Cardiac fibroblast (primary cell): Measurements from ENCODE around the gene TRAFD1.

Source experiments
- DNase-seq, 2 donors: peaks; one replicate each; pipeline versions ENCODE4 v3.0.0 to v3.0.0-alpha.2; 2010; ENCODE audit warnings: low read depth in 2 of 2
- H3K4me3 ChIP-seq, 2 donors: replicated peaks in 1 of 2; 1 replicate in 1 of 2; 2 replicates in 1 of 2; pipeline ENCODE4 v1.5.1; 2011; ENCODE audit warnings: low read depth in 2 of 2, low read length in 2 of 2, mild to moderate bottlenecking in 2 of 2, moderate library complexity in 1 of 2
- TF ChIP-seq, protein P1 (sequence below): IDR thresholded peaks from one replicate; pipeline ENCODE4 v1.5.1; 2011; ENCODE audit warnings: low read depth, mild to moderate bottlenecking, low read length, inconsistent platforms

Gene TRAFD1

GRCh38 chr12:112194601-112195247 is 69.4 kb downstream of the TRAFD1 start:
- no peak for DNase-seq
- TF ChIP-seq, protein P1, sequence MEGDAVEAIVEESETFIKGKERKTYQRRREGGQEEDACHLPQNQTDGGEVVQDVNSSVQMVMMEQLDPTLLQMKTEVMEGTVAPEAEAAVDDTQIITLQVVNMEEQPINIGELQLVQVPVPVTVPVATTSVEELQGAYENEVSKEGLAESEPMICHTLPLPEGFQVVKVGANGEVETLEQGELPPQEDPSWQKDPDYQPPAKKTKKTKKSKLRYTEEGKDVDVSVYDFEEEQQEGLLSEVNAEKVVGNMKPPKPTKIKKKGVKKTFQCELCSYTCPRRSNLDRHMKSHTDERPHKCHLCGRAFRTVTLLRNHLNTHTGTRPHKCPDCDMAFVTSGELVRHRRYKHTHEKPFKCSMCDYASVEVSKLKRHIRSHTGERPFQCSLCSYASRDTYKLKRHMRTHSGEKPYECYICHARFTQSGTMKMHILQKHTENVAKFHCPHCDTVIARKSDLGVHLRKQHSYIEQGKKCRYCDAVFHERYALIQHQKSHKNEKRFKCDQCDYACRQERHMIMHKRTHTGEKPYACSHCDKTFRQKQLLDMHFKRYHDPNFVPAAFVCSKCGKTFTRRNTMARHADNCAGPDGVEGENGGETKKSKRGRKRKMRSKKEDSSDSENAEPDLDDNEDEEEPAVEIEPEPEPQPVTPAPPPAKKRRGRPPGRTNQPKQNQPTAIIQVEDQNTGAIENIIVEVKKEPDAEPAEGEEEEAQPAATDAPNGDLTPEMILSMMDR = no peak
- H3K4me3 ChIP-seq = no peak overlapping the region

GRCh38 chr12:112196196-112196875 is 71.0 kb downstream of the TRAFD1 start:
- DNase-seq = no peak
- TF ChIP-seq, protein P1 = no peak
- no peak overlapping the region for H3K4me3 ChIP-seq

GRCh38 chr12:112198120-112198733 is 72.9 kb downstream of the TRAFD1 start:
- H3K4me3 ChIP-seq = no peak overlapping the region
- peak; percentile 71 to 73 for DNase-seq
- TF ChIP-seq, protein P1 = peak; percentile 71

GRCh38 chr12:112199136-112199535 is 73.8 kb downstream of the TRAFD1 start:
- TF ChIP-seq, protein P1 = no peak
- no peak overlapping the region for H3K4me3 ChIP-seq
- DNase-seq = no peak
